ENCODE measurements around the gene ZNRF3. TPM values are rescaled to one million over a fixed set of nuclear protein-coding genes. Genes with fewer than 3 reads are reported as not detected.

ZNRF3 gene
- total RNA-seq, 2 donors from 2014 or later: 0.66 to 1.7 TPM

GRCh38 chr22:29105468-29105867, 222.1 kb downstream of the ZNRF3 start:
- Mint-ChIP-seq H3K27ac (no peak overlapping the region), H3K36me3 (no peaks in the 10 kb centered on the region), H3K9me3 (no peaks in the 10 kb centered on the region)
- ATAC-seq: no peak
- DNase-seq (ENCODE audit: low spot score in 2 of 2): no peak

- no peak for DNase-seq (ENCODE audit: low spot score in 2 of 2)
- Mint-ChIP-seq H3K9me3 (no peaks in the 10 kb centered on the region), H3K27ac (no peak overlapping the region), H3K36me3 (no peaks in the 10 kb centered on the region)
- no peak for ATAC-seq
Measured at GRCh38 chr22:29106839-29107238, 223.5 kb downstream of the ZNRF3 start.

Other genes with a start within 250 kb of the ZNRF3 start
- gene TTC28, start 203.7 kb upstream of the ZNRF3 start, total RNA-seq: 1 to 10 TPM in 1 of 2 donors, under 1 TPM in 1; 0.66 to 8.5 TPM
- gene CHEK2, start 141.8 kb upstream of the ZNRF3 start, total RNA-seq: 10 to 100 TPM; 28.7 to 51.2 TPM
- gene HSCB, start 141.5 kb upstream of the ZNRF3 start, total RNA-seq: 10 to 100 TPM; 19.6 to 20.4 TPM
- 10 to 100 TPM; 26.8 to 31.5 TPM for gene CCDC117, start 110.9 kb upstream of the ZNRF3 start, total RNA-seq
- gene XBP1, start 83.0 kb upstream of the ZNRF3 start, total RNA-seq: 10 to 100 TPM; 62.7 to 91.8 TPM
- not detected for gene C22orf31, start 178.3 kb downstream of the ZNRF3 start, total RNA-seq
- under 1 TPM; 0.19 to 0.55 TPM for gene KREMEN1, start 189.5 kb downstream of the ZNRF3 start, total RNA-seq

Measured in activated naive CD4-positive, alpha-beta T cell treated with anti-CD3 and anti-CD28 coated beads, Interleukin-2, amount 50 U/mL, for 72 hours (primary cell).